Endothelial cell (in vitro differentiated cells): ENCODE data around the gene IFT27. TPM values are rescaled to one million over a fixed set of nuclear protein-coding genes. Genes with fewer than 3 reads are reported as not detected.
A peak's percentile ranks its signal among the peaks of the same experiment; 100 is the strongest.

ENCODE experiments used
- DNase-seq: peaks from one replicate; pipeline ENCODE4 v3.0.0; 2021; ENCODE audit warnings: low spot score
- H3K27ac Mint-ChIP-seq: one replicate; pipeline ENCODE4 v1.8.0; 2021; ENCODE audit warnings: mixed read lengths, inconsistent platforms; ENCODE audit not compliant: unreplicated experiment
- H3K27me3 Mint-ChIP-seq: one replicate; pipeline ENCODE4 v1.8.0; 2021; ENCODE audit warnings: mild to moderate bottlenecking, moderate library complexity, mixed read lengths, inconsistent platforms; ENCODE audit not compliant: unreplicated experiment
- H3K36me3 Mint-ChIP-seq: one replicate; pipeline ENCODE4 v1.8.0; 2021; ENCODE audit warnings: mild to moderate bottlenecking, low read depth, mixed read lengths, inconsistent platforms; ENCODE audit not compliant: unreplicated experiment
- H3K4me1 Mint-ChIP-seq: one replicate; pipeline ENCODE4 v1.8.0; 2021; ENCODE audit warnings: mild to moderate bottlenecking, mixed read lengths, inconsistent platforms; ENCODE audit not compliant: unreplicated experiment
- H3K4me3 Mint-ChIP-seq: one replicate; pipeline ENCODE4 v1.8.0; 2021; ENCODE audit warnings: mild to moderate bottlenecking, mixed read lengths, inconsistent platforms; ENCODE audit not compliant: unreplicated experiment
- H3K9me3 Mint-ChIP-seq: one replicate; pipeline ENCODE4 v1.8.0; 2021; ENCODE audit warnings: mixed read lengths, inconsistent platforms; ENCODE audit not compliant: unreplicated experiment
- total RNA-seq: library from RNA; stranded (reverse); fragmentation: NEBNext Ultra II Directional; extraction: Animal tissue kit (Norgen Biotek cat#: 25700); gene quantifications from one replicate; pipeline ENCODE4 v1.2.1, GENCODE V29; 2021; ENCODE audit not compliant: unreplicated experiment
- TF ChIP-seq, protein P1 (sequence below): fragments of 200-600 bp; sonication (generic); IDR thresholded peaks from one replicate; pipeline ENCODE4 v1.5.0; 2021; ENCODE audit warnings: antibody characterized with exemption; ENCODE audit not compliant: unreplicated experiment

IFT27 gene
- total RNA-seq, 1 donor from 2014 or later = 51.1 TPM

- DNase-seq = no peak
- no peaks in the 10 kb centered on the region for H3K9me3 Mint-ChIP-seq
- no peak overlapping the region for H3K4me3 Mint-ChIP-seq
- no peaks in the 10 kb centered on the region for H3K4me1 Mint-ChIP-seq
- H3K27ac Mint-ChIP-seq = no peak overlapping the region
- H3K36me3 Mint-ChIP-seq = no peaks in the 10 kb centered on the region
- peaks cover 9% of the 10 kb centered on the region for H3K27me3 Mint-ChIP-seq
- TF ChIP-seq, protein P1, sequence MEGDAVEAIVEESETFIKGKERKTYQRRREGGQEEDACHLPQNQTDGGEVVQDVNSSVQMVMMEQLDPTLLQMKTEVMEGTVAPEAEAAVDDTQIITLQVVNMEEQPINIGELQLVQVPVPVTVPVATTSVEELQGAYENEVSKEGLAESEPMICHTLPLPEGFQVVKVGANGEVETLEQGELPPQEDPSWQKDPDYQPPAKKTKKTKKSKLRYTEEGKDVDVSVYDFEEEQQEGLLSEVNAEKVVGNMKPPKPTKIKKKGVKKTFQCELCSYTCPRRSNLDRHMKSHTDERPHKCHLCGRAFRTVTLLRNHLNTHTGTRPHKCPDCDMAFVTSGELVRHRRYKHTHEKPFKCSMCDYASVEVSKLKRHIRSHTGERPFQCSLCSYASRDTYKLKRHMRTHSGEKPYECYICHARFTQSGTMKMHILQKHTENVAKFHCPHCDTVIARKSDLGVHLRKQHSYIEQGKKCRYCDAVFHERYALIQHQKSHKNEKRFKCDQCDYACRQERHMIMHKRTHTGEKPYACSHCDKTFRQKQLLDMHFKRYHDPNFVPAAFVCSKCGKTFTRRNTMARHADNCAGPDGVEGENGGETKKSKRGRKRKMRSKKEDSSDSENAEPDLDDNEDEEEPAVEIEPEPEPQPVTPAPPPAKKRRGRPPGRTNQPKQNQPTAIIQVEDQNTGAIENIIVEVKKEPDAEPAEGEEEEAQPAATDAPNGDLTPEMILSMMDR = no peak
Observed at GRCh38 chr22:36730176-36730858, 45.6 kb downstream of the IFT27 start.

DNA sequence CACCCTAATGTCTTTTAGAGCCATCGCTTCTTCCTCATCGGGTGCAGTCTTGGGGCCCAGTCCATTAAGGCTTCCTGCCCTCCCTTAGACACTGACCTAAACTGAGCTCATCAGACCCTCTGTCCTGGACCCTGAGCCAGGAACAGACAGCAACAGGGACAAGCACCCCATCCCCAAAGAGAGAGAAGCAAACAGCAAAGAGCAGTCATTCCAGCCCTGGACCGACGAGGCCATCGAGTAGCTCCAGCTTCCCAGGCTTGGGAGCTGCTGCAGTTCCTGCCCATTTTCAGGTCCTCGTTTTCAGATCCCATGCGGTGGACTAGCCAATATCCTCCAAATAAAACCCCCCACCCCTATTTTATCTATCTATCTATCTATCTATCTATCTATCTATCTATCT lies 46.6 kb downstream of the IFT27 start:
- H3K4me1 Mint-ChIP-seq = no peaks in the 10 kb centered on the region
- peaks cover 9% of the 10 kb centered on the region for H3K27me3 Mint-ChIP-seq
- no peaks in the 10 kb centered on the region for H3K9me3 Mint-ChIP-seq
- no peak overlapping the region for H3K4me3 Mint-ChIP-seq
- no peak overlapping the region for H3K27ac Mint-ChIP-seq
- TF ChIP-seq, protein P1 = no peak
- DNase-seq = no peak
- no peaks in the 10 kb centered on the region for H3K36me3 Mint-ChIP-seq

- Mint-ChIP-seq H3K36me3 (no peaks in the 10 kb centered on the region), H3K27me3 (peaks cover 9% of the 10 kb centered on the region), H3K4me3 (no peak overlapping the region), H3K4me1 (no peaks in the 10 kb centered on the region), H3K9me3 (no peaks in the 10 kb centered on the region), H3K27ac (no peak overlapping the region)
- TF ChIP-seq, protein P1 = no peak
- no peak for DNase-seq
Observed at GRCh38 chr22:36728505-36728904, 47.4 kb downstream of the IFT27 start.

DNA sequence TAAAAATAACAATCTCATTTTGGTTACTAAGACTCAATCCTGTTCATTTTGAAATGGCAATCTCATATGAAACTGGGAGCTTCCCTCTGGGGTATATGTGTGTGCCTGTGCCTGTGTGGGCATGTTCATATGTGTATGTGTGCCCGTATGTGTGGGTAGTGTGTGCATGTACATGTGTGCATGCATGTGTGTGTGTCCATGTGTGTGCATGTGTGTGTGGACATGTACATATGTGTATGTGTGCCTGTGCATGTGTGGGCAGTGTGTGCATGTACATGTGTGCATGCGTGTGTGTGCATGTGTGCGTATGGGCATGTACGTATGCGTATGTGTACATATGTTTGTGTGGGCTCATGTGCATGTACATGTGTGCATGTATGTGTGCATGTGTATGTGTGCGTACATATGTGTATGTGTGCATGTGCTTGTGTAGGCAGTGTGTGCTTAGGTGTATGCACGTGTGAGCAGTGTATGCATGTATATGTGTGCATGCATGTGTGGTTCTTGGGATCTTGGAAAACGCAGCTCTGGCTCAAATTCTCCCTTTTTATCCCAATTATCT lies 47.9 kb downstream of the IFT27 start:
- no peaks in the 10 kb centered on the region for H3K36me3 Mint-ChIP-seq
- H3K4me3 Mint-ChIP-seq = peak overlapping the region; percentile 60
- no peak overlapping the region for H3K27ac Mint-ChIP-seq
- no peaks in the 10 kb centered on the region for H3K9me3 Mint-ChIP-seq
- H3K27me3 Mint-ChIP-seq = peaks cover 9% of the 10 kb centered on the region
- TF ChIP-seq, protein P1 = no peak
- no peaks in the 10 kb centered on the region for H3K4me1 Mint-ChIP-seq
- DNase-seq = no peak

- Mint-ChIP-seq H3K9me3 (no peaks in the 10 kb centered on the region), H3K36me3 (no peaks in the 10 kb centered on the region), H3K27me3 (peaks cover 7% of the 10 kb centered on the region), H3K27ac (no peak overlapping the region), H3K4me1 (no peaks in the 10 kb centered on the region), H3K4me3 (no peak overlapping the region)
- TF ChIP-seq, protein P1 = no peak
- no peak for DNase-seq
Observed at GRCh38 chr22:36727110-36727509, 48.8 kb downstream of the IFT27 start.
